HG03066 (cell line): ENCODE data around the gene EBF4.
A peak's percentile ranks its signal among the peaks of the same experiment; 100 is the strongest.

Source experiments
- ATAC-seq: cut with Tn5 transposase; IDR thresholded peaks from one replicate; pipeline ENCODE4 v1.9.1; 2021; ENCODE audit warnings: low read depth; ENCODE audit not compliant: unreplicated experiment

The EBF4 gene

GRCh38 chr20:2692036-2692885 is at the start of gene EBF4:
Gene EBF4 (plus strand): TSS chr20:2692780. CDS start chr20:2693646, 866 bp downstream.
- ATAC-seq = no peak

- no peak for ATAC-seq
Measured at GRCh38 chr20:2643708-2644107, 48.9 kb upstream of the EBF4 start.

- ATAC-seq = peak; percentile 76
Measured at GRCh38 chr20:2651772-2652723, 40.5 kb upstream of the EBF4 start, which contains the start of gene NOP56. Gene NOP56 (plus strand): TSS chr20:2652632. CDS start chr20:2652661, 29 bp downstream.

GRCh38 chr20:2652724-2653555 is 39.6 kb upstream of the EBF4 start:
- peak; percentile 47 for ATAC-seq

- no peak for ATAC-seq
Measured at GRCh38 chr20:2653556-2654383, 38.8 kb upstream of the EBF4 start.

- ATAC-seq = no peak
Measured at GRCh38 chr20:2654384-2654822, 38.2 kb upstream of the EBF4 start.

GRCh38 chr20:2654831-2655230 is 37.7 kb upstream of the EBF4 start:
- no peak for ATAC-seq

- no peak for ATAC-seq
Measured at GRCh38 chr20:2655331-2656116, 37.1 kb upstream of the EBF4 start.

GRCh38 chr20:2656471-2657117 is 36.0 kb upstream of the EBF4 start:
- no peak for ATAC-seq

GRCh38 chr20:2657241-2657640 is 35.3 kb upstream of the EBF4 start:
- no peak for ATAC-seq

GRCh38 chr20:2657674-2658073 is 34.9 kb upstream of the EBF4 start:
- no peak for ATAC-seq

GRCh38 chr20:2658414-2659354 is 33.9 kb upstream of the EBF4 start:
- ATAC-seq = no peak

- ATAC-seq = no peak
Measured at GRCh38 chr20:2659547-2659946, 33.0 kb upstream of the EBF4 start.

GRCh38 chr20:2663364-2663886 is 29.2 kb upstream of the EBF4 start:
- peak; percentile 13 for ATAC-seq

GRCh38 chr20:2663887-2664719 is 28.5 kb upstream of the EBF4 start, which contains the start of gene IDH3B:
Gene IDH3B (minus strand): TSS chr20:2664216. CDS start chr20:2664188, 28 bp downstream.
- ATAC-seq = peak; percentile 87

GRCh38 chr20:2671977-2672376 is 20.6 kb upstream of the EBF4 start:
- no peak for ATAC-seq
